Esophagus squamous epithelium (tissue), 5 donors: Measurements from ENCODE around the gene CYS1. TPM values are rescaled to one million over a fixed set of nuclear protein-coding genes. Genes with fewer than 3 reads are reported as not detected.
A peak's percentile ranks its signal among the peaks of the same experiment; 100 is the strongest.

Source experiments
- DNase-seq: peaks from one replicate; lab custom pipeline; 2025; lab: John Stamatoyannopoulos, UW
- H3K27ac ChIP-seq, 4 donors: fragments of 200-600 bp; sonication (generic); one replicate each; pipeline ENCODE4 v1.5.1; 2016 to 2019; ENCODE audit warnings: mild to moderate bottlenecking in 1 of 4
- H3K27me3 ChIP-seq, 4 donors: fragments of 200-600 bp; sonication (generic); 1 replicate in 3 of 4; 2 replicates in 1 of 4; pipeline versions ENCODE4 v1.5.1 to v1.6.0; 2017 to 2021; ENCODE audit warnings: antibody characterized with exemption in 1 of 4
- H3K36me3 ChIP-seq, 3 donors: fragments of 200-600 bp; sonication (generic); one replicate each; pipeline ENCODE4 v1.5.1; 2016 to 2019
- H3K4me1 ChIP-seq, 3 donors: fragments of 200-600 bp; sonication (generic); one replicate each; pipeline ENCODE4 v1.5.1; 2017 to 2019
- H3K4me3 ChIP-seq, 4 donors: fragments of 200-600 bp; sonication (generic); 1 replicate in 3 of 4; 2 replicates in 1 of 4; pipeline ENCODE4 v1.5.1; 2016 to 2019; ENCODE audit warnings: mild to moderate bottlenecking in 2 of 4, moderate library complexity in 1 of 4
- H3K9me3 ChIP-seq, 3 donors: fragments of 200-600 bp; sonication (generic); one replicate each; pipeline ENCODE4 v1.5.1; 2016 to 2019
- CTCF ChIP-seq, 6 experiments: fragments of 450-650 bp in 4 of 6; fragments of 200-600 bp in 2 of 6; sonication (generic) in 2 of 6; IDR thresholded peaks; one replicate each; pipeline ENCODE4 v1.5.1; 2016 to 2019; ENCODE audit warnings: antibody characterized with exemption in 6 of 6, mild to moderate bottlenecking in 4 of 6, moderate library complexity in 4 of 6
- POLR2A ChIP-seq, 4 donors: fragments of 450-650 bp; IDR thresholded peaks; one replicate each; pipeline ENCODE4 v1.6.1; 2017; ENCODE audit warnings: antibody characterized with exemption in 4 of 4, mild to moderate bottlenecking in 4 of 4, moderate library complexity in 3 of 4
- WGBS, 2 donors: methylation state at CpG; one replicate each; pipeline ENCODE4 v1.1.5; 2018; 5-methylcytosine and 5-hydroxymethylcytosine counted together
- intact Hi-C: fragments of 100-400 bp; cut with DNase I; formaldehyde crosslinking; loops from one replicate; pipeline ENCODE4 v1.15.0; 2022
- total RNA-seq, 4 donors: library from RNA; depleted of rRNA; stranded (reverse); fragments of >200 nt; gene quantifications; one replicate each; pipeline ENCODE4 v1.1.0, GENCODE V29; 2016
- donor health status: DM: yes; HTN: yes; CAD: no.

CYS1 gene
- total RNA-seq, 4 donors from 2014 or later = 0.09 to 2.5 (median 0.80) TPM

DNA sequence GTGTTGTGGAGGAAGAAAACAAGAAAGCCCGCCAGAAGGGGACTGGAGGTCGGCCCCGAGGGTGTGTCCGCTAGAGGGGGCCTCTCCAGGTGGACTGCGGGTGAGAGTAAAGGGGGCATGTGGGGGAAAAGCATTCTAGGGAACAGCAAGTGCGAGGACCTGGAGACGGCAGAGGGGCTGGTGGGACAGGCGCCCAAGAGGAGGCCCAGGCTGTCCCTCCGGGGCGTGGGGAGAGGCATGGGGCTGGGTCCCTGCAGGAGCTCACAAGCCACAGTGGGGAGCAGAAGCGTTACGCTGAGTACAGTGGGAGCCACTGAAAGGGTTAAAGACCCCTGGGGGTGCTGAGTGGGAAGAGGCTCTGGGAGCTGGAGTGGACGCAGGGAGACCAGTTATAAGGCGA is 38.5 kb downstream of the CYS1 start:
- Histone ChIP-seq H3K9me3 (no peaks in the 10 kb centered on the region), H3K4me3 (peak overlapping the region in 2 of 4 donors; percentile 33 to 94), H3K27ac (peak overlapping the region; percentile 84 to 100 (median 97)), H3K36me3 (peaks cover 0 to 8% (median 0%) of the 10 kb centered on the region in 3 donors), H3K4me1 (peaks cover 18 to 82% (median 62%) of the 10 kb centered on the region in 3 donors), H3K27me3 (no peaks in the 10 kb centered on the region)
- 90 to 92% methylated on average over 14 of the region's 14 CpGs for WGBS, 2 donors
- intact Hi-C loops = no loop called here
- TF ChIP-seq CTCF (IDR thresholded peaks at IDR 0.05) (no peak), POLR2A (IDR thresholded peaks at IDR 0.05) (no peak)
- no peak for DNase-seq

DNA sequence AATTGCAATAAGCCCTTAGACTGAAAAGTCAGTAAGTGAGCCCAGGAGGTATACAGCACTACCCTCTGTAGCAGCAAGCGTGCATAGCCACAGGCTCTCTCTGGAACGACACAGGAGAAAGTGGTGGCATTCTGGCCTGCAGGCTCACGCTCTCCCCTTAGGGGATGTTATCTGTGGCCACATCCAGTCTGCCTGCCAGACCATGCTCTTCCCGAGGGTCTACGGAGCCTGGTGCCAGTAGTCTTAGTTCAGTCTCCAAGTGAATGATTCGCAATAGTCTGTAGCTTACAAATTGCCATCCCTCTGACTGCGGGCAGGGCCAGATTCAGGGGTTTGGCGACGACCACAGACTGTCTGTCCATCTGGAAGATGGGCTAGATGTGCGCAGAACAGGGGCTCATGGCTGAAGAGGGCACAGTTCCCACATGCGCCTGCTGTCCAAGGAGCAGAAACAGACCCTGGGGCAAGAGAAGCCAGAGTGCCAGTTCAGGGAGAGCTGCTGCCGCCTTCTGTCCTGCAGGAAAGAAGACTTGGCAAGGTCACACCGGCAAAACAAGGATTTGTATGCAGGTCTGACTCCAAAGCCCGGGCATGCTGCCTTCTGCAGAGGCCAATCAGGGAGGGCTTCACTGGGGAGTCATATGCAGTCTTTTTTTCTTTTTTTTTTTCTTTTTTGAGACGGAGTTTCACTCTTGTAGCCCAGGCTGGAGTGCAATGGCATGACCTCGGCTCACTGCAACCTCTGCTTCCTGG is 40.4 kb downstream of the CYS1 start:
- intact Hi-C loops = no loop called here
- no peak for DNase-seq

DNA sequence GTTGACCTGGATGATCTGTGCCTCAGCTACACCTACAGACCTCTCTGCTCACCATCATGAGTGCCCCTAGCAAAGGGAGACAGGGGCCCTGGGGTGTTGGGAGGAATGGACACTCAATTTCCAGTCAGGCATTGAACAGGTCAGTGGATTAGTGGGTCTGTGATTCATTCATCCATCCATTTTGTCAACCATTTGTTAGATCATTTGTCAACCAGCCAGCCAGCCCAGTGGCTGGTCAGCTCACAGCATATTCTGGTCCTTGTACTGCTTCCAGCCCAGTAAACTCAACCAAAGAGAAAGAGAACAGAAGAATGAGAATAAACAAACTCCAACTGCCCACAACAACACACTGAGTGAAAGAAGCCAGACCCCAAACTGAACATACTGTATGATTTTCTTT is 41.5 kb downstream of the CYS1 start:
- peak overlapping the region in 2 of 4 donors; percentile 23 to 31 for H3K27ac ChIP-seq

More for the DNA sequence above, 40.4 kb downstream of the CYS1 start:
- Histone ChIP-seq H3K9me3 (no peaks in the 10 kb centered on the region), H3K4me1 (peaks cover 27 to 82% (median 62%) of the 10 kb centered on the region in 3 donors), H3K36me3 (no peaks in the 10 kb centered on the region), H3K27ac (peak overlapping the region; percentile 2 to 36 (median 16)), H3K27me3 (no peaks in the 10 kb centered on the region), H3K4me3 (no peak overlapping the region)
- WGBS, 2 donors = 37 to 46% methylated on average over 9 to 10 of the region's 16 CpGs
- TF ChIP-seq CTCF (IDR thresholded peaks at IDR 0.05) = peak in 2 of 6 experiments; percentile 4 to 12
- no peak for TF ChIP-seq POLR2A (IDR thresholded peaks at IDR 0.05)

GRCh38 chr2:10038123-10038522 is 42.1 kb downstream of the CYS1 start:
- WGBS, 2 donors = 85 to 89% methylated on average over 7 to 8 of the region's 10 CpGs
- H3K36me3 ChIP-seq = no peaks in the 10 kb centered on the region
- H3K4me1 ChIP-seq = peaks cover 25 to 72% (median 59%) of the 10 kb centered on the region in 3 donors
- H3K27me3 ChIP-seq = no peaks in the 10 kb centered on the region
- intact Hi-C loops = no loop called here
- no peaks in the 10 kb centered on the region for H3K9me3 ChIP-seq
- DNase-seq = no peak
- H3K27ac ChIP-seq = peak overlapping the region in 2 of 4 donors; percentile 23 to 57
- TF ChIP-seq POLR2A (IDR thresholded peaks at IDR 0.05) (no peak), CTCF (IDR thresholded peaks at IDR 0.05) (no peak)
- H3K4me3 ChIP-seq = no peak overlapping the region

More for the DNA sequence above, 41.5 kb downstream of the CYS1 start:
- no peak overlapping the region for H3K4me3 ChIP-seq
- intact Hi-C loops = no loop called here
- TF ChIP-seq CTCF (IDR thresholded peaks at IDR 0.05) (no peak), POLR2A (IDR thresholded peaks at IDR 0.05) (no peak)
- peaks cover 25 to 72% (median 59%) of the 10 kb centered on the region in 3 donors for H3K4me1 ChIP-seq
- no peaks in the 10 kb centered on the region for H3K9me3 ChIP-seq
- H3K36me3 ChIP-seq = no peaks in the 10 kb centered on the region
- no peaks in the 10 kb centered on the region for H3K27me3 ChIP-seq
- no peak for DNase-seq

DNA sequence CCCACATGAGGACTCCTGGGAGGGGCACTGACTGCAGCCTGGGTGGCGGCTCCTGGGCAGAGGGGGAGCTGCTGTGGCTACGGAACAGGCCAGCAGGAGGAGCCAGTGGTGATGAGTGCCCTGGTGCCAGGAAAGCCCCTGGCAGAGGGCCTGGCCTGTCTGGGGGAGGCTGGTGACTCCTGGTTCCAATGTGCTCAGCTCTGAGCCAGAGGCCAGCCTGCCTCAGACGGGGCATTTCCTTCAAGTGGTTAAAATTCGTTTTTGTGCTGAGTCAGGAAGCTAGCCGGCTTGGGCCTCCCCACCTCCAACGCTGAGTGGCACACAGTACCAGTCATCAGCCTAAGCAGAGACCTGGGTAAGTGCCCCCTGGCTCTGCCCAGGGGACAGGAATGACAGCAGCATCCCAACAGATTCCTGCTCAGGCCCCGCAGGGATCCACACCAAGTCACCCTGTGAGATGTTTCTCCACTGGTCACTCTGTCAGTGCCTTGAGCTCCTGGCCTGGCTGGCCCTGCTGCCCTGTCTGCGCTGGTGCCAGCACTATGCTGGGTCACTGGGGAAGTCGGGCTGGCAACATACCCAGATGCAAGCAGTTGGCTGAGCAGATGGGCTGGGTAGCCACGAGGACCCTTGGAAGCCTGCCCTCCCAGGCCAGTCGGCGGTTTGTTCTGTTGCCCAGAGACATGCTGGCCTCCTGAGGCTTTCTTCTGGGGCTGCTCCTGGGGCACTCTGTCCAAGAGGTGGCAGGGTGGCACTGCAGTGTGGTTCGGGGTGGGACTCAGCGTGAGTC is 43.9 kb downstream of the CYS1 start:
- Histone ChIP-seq H3K9me3 (no peaks in the 10 kb centered on the region), H3K27ac (peak overlapping the region; percentile 2 to 85 (median 64)), H3K36me3 (no peaks in the 10 kb centered on the region), H3K4me3 (no peak overlapping the region), H3K4me1 (peaks cover 18 to 55% (median 47%) of the 10 kb centered on the region in 3 donors), H3K27me3 (no peaks in the 10 kb centered on the region)
- intact Hi-C loops = no loop called here
- DNase-seq = no peak
- TF ChIP-seq POLR2A (IDR thresholded peaks at IDR 0.05) = no peak
- TF ChIP-seq CTCF (IDR thresholded peaks at IDR 0.05) = peak in 5 of 6 experiments; percentile 32 to 64 (median 44)
- WGBS, 2 donors = 30 to 45% methylated on average over 6 to 13 of the region's 14 CpGs
